ENCODE measurements around the gene SLK. TPM values are rescaled to one million over a fixed set of nuclear protein-coding genes. Genes with fewer than 3 reads are reported as not detected.
A peak's percentile ranks its signal among the peaks of the same experiment; 100 is the strongest.

SLK gene
- 54.1 TPM for total RNA-seq

DNA sequence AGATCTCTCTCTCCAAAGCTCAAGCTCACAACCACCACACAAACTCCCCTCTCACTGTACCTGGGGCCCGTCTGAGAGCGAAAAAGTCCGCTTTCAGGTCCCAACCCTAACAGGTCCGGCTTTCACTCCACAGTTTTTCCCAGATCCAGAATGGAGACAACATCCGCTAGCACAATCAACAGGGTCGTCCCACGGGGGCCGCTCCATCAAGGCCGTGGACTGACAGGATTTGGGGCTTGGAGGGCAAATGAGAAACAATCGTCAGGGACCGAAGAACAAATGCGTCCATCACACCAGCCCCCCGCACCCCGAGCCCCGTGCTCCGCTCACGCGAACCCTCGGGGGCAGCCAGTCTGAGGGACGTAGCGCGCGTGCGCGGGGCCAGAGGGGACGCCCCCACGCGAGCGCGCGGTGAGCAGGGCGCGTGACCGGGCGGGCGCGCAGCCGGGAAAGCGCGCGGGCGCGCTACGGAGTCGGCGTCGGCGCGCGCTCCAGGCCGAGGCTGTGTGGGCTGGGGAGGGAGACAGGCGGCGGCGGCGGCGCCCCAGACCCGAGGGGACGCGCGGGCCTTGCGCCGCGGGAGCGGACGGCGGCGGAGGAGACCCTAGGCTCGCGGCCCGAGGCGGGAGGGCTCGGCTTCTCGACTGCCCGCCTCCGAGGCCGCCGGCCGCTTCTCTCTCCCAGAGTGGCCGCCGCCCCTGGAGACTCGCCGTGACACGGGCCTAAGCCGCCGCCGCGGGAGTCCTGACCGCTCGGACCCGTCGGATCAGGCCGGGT lies at the start of gene SLK:
SLK (plus strand) TSS at position 470 of the 777 bp plus-strand sequence. CDS start 606 bp downstream, outside the sequence.
- peak; percentile 98 for ATAC-seq

GRCh38 chr10:103917302-103918052 lies 49.5 kb upstream of the SLK start:
- ATAC-seq: peak; percentile 24

GRCh38 chr10:103918053-103918846 lies 48.7 kb upstream of the SLK start, which contains the start of gene STN1:
Gene STN1 (minus strand): TSS chr10:103918184. CDS start chr10:103917594, 590 bp downstream.
- peak; percentile 95 for ATAC-seq

DNA sequence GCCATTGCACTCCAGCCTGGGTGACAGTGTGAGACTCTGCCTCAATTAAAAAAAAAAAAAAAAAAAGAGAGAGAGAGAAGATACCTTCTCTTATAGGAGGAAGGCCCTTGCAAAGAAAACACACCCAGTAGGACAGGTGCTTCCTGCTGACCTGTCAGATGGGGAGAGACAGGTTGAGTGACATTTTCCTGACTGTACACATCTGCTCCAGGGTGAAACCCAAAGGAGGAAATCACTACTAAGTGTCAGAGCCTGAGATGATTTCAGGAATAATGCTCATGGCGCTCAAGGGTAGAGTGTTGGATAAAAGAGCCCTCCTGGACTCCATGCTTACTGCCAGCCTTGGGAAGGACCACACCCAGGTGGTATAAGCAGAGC lies 47.3 kb upstream of the SLK start:
- peak; percentile 46 for ATAC-seq

DNA sequence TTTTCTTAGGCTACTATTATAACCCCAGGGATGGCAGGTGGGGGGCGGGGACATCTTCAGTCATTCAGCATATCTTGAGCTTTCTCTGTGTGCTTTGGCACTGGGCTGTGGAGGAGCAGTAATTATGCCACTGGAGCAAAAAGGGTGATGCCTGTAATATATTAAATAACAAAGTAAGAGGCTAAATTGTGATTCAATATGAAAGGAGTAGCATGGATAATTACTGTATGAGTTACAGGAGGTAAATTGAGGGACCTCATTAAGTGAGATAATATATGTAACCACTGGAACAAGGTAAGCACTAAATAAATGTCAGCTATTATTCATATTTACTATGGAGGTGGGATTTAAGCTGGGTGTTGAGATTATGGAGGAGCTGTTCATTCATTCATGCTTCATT lies 45.7 kb upstream of the SLK start:
- ATAC-seq: no peak

DNA sequence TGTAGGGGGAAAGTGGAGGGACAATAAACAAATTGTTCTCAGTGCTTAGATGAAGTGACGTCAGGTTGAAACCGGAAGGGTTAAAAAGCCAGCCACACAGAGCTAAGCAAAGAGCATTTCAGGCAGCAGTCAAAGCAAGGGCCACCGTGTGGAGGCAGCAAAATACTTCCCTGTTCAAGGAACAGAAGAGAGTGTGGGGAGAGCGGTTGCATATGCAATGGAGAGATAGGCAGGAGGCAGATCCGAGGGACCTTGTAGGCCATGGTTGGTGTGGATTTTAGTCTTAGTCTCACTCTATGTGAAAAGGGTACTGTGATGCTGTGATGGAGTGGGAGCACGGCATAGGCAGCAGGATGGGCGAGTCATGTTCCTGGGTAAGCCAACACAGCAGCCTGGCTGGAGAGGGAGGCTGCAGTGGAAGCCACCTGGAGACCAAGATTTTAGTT lies 45.2 kb upstream of the SLK start:
- ATAC-seq: no peak

- no peak for ATAC-seq
Measured at GRCh38 chr10:103922659-103923058, 44.3 kb upstream of the SLK start.

DNA sequence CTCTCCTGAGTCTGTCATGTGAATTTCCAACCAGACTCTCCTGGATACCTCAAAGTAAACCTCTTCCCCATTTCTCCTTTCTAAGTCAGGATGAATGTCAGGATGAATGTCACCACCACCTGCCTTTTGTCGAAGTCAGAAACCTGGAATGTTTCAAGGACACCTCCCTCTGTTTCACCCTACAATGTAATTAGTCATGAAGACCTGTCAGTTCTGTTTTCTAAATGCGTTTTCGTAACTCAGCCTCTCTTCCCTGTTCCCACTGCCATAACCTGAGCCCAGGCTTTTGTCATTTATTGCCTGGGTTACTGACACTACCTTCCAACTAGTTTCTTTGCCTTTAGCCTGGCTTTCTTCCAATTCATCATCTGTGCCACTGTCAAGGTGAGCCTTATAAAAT lies 43.4 kb upstream of the SLK start:
- ATAC-seq: peak; percentile 86

DNA sequence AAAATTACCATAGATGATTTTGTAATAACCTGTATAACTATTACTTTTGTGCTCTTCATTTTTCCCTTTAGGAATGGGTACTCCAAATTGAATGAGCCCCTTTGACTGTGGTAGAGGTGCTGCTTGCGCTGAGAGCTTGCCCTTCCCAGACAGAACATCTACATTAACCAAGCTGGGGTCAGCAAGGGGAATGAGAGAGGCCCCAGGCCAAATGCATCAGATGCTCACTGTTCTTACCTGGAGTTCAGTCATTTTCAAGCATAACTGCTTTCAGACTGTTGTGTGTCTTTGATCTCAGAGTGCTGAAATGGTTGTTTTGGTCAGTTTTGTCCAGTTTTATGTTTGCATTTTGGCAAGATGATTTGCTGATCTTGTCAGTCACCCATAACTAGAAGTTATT lies 41.3 kb upstream of the SLK start:
- ATAC-seq: no peak

- no peak for ATAC-seq
Measured at GRCh38 chr10:103926722-103927319, 40.1 kb upstream of the SLK start.

GRCh38 chr10:103928784-103929183 lies 38.2 kb upstream of the SLK start:
- no peak for ATAC-seq

- no peak for ATAC-seq
Measured at GRCh38 chr10:103929381-103929921, 37.5 kb upstream of the SLK start.

GRCh38 chr10:103930449-103930848 lies 36.5 kb upstream of the SLK start:
- ATAC-seq: no peak

GRCh38 chr10:103930881-103931280 lies 36.1 kb upstream of the SLK start:
- ATAC-seq: peak; percentile 76

DNA sequence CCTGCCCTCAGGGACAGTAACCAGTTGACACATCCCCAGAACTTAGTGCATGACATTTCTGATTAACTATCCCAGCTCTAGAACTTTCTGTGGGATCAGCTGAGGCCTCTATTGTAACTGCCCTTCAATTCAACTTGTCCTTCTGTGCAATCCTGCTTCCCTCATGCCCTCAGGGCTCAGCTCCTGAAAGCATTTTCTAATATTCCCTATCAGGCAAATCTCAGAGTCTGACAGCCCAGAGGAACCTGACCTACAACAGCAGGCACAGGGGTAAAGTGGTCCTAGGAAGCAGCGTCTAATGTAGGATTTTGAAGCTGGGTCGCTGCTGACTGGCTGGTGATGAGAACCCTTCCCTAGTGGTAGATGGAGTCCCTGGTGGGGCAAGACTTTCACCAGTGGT lies 35.3 kb upstream of the SLK start:
- ATAC-seq: peak; percentile 36

- ATAC-seq: no peak
Measured at GRCh38 chr10:103932271-103932670, 34.7 kb upstream of the SLK start.

DNA sequence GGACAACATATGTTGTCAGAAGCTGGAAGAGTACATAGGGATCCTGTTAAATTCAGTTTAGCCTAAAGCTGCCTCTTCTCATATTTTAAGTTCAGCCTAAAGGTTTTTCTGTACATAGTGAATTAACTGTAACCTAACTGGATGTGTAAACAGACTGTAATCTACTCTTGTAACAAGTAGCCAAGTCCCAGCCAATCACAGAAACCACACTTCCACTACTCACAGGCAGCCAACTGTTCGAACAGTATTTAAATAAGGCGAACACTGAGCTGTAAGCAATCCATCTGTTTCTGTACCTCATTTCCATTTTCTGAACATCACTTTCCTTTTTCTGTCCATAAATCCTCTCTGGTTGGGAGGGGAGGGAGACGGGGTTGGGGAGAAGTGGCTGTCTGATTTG lies 34.0 kb upstream of the SLK start:
- no peak for ATAC-seq

DNA sequence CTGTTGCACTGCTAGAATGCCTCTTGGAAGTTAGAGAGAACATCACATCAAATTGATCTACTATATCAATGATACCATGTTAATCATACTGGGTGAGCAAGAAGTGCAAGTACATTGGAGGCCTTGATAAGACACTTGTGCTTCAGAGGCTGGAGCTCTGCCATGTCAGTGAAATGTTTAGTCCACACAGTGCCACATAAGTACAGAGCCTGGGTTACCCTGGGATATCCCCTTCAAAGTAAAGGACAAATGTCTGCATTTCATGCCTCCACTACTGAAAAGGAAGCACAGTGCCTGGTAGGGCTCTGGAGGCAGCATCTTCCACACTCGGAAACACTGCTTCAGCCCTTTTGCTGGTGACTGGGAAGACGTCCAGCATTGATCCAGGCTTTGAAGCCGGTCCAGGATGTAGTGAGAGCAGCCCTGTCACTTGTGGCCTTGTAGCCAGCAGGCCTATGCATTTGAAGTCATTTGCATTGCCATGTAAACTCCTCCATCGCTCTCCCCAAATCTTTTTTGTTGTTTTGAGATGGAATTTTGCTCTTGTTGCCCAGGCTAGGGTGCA lies 33.3 kb upstream of the SLK start:
- no peak for ATAC-seq

DNA sequence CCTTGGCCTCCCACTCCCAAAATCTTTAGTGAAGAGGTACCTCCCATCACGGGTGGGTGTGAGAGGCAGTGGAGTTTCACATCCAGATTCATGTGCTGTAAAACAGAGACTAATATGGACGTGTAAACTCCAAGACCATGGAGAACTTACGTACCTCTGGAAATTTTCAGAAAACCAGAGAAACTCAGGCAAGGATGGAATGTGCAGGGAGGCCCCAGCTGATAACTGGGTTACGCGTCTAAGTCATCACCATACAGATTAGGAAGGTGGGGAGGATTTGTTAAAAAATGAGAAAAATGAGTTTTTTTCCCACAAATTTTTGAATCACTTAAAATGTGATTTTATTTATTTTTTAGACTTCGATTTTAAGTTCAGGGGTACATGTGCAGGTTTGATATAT lies 32.6 kb upstream of the SLK start:
- ATAC-seq: no peak

DNA sequence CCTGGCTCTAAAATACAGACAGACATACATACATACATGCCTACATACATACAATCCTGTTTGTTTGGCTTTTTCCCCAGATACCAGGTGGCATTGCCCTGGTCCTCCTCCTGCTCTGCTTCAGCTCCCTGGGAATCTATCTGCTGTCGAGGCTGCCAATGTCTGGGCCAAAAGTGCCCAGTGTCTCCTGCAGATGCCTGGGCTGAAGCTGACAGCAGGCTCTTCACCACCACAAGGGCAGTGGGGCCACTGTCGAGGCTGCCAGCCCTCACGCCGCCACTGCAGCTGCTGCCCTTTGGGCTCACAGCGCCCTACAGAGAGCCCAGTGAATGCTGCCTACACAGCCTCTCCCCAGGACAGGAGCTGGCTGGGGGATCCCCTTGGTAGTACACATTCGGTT lies 30.9 kb upstream of the SLK start:
- ATAC-seq: no peak

DNA sequence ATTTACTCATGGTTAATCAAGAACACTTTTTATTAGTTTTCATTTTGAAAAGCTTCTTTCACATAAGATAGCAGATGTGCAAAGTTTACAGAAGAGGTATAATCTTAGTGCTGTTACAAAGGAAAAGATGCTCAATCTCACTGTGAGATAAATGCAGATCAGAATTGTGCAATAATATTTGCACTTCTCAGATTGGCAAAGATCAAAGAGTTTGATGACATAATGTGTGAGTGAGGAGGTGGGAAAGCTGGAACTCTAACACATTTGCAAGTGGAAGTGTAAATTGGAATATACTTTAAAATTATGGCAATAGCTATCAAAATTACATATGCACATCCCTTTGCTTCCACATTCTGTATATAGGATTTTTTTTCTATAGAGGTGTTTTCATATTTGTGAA lies 27.4 kb upstream of the SLK start:
- no peak for ATAC-seq

GRCh38 chr10:103941801-103942200 lies 25.1 kb upstream of the SLK start:
- ATAC-seq: peak; percentile 89
